ENCODE measurements around the gene IL5.

The IL5 gene

GRCh38 chr5:132547269-132547668 is 3.9 kb upstream of the IL5 start:
- Histone ChIP-seq H3K27ac (replicated peaks; ENCODE audit: low read length) (no peak overlapping the region), H3K36me3 (replicated peaks in 1 of 2; ENCODE audit: control insufficient read depth in 2 of 2, insufficient read depth in 2 of 2, low read length in 2 of 2) (no peaks in the 10 kb centered on the region), H2AK5ac (ENCODE audit: low read depth, low read length) (no peak overlapping the region), H4K8ac (ENCODE audit: low read depth, low read length) (no peak overlapping the region), H3K14ac (ENCODE audit: low read length) (no peak overlapping the region), H3K18ac (ENCODE audit: low read length) (no peak overlapping the region), H3K27me3 (ENCODE audit: control insufficient read depth in 3 of 3, insufficient read depth in 3 of 3, low read depth in 1 of 3, low read length in 3 of 3) (peaks cover 0 to 15% (median 0%) of the 10 kb centered on the region in 3 experiments), H2AFZ (ENCODE audit: low read length) (no peak overlapping the region), H3K4me2 (ENCODE audit: insufficient read depth, low read length, poor library complexity, severe bottlenecking) (no peak overlapping the region), H4K91ac (ENCODE audit: low read depth, low read length, poor library complexity) (no peak overlapping the region), H3K4ac (ENCODE audit: low read length) (no peak overlapping the region), H3K23ac (ENCODE audit: low read depth, low read length, poor library complexity) (no peak overlapping the region), H3K4me3 (ENCODE audit: low read length in 2 of 2) (no peak overlapping the region), H2BK120ac (ENCODE audit: low read depth, low read length) (no peak overlapping the region), H3K9me3 (replicated peaks in 1 of 2; ENCODE audit: control insufficient read depth in 2 of 2, insufficient read depth in 1 of 2, low read depth in 1 of 2, low read length in 2 of 2) (peaks cover 0 to 2% of the 10 kb centered on the region in 2 donors), H2BK5ac (ENCODE audit: low read length) (no peak overlapping the region), H3K4me1 (ENCODE audit: control insufficient read depth in 2 of 2, insufficient read depth in 1 of 2, low read depth in 1 of 2, low read length in 2 of 2) (no peaks in the 10 kb centered on the region), H3K79me1 (ENCODE audit: low read depth, low read length) (no peaks in the 10 kb centered on the region), H3K9ac (ENCODE audit: low read depth, low read length, poor library complexity) (no peak overlapping the region), H2BK12ac (ENCODE audit: low read length) (no peak overlapping the region), H2BK15ac (ENCODE audit: low read length) (no peak overlapping the region)
- WGBS, 2 donors (ENCODE audit: extremely low coverage in 2 of 2, insufficient read length in 2 of 2, insufficient replicate concordance in 1 of 2), result no CpG with 5 or more reads among the region's 2 CpGs
- no peak for DNase-seq (ENCODE audit: low spot score)

- Histone ChIP-seq H3K4ac (ENCODE audit: low read length) (no peak overlapping the region), H3K23ac (ENCODE audit: low read depth, low read length, poor library complexity) (no peak overlapping the region), H2AK5ac (ENCODE audit: low read depth, low read length) (no peak overlapping the region), H4K91ac (ENCODE audit: low read depth, low read length, poor library complexity) (no peak overlapping the region), H3K9ac (ENCODE audit: low read depth, low read length, poor library complexity) (no peak overlapping the region), H2BK120ac (ENCODE audit: low read depth, low read length) (no peak overlapping the region), H3K14ac (ENCODE audit: low read length) (no peak overlapping the region), H2BK15ac (ENCODE audit: low read length) (no peak overlapping the region), H3K4me2 (ENCODE audit: insufficient read depth, low read length, poor library complexity, severe bottlenecking) (no peak overlapping the region), H2BK12ac (ENCODE audit: low read length) (no peak overlapping the region), H3K9me3 (replicated peaks in 1 of 2; ENCODE audit: control insufficient read depth in 2 of 2, insufficient read depth in 1 of 2, low read depth in 1 of 2, low read length in 2 of 2) (peaks cover 0 to 2% of the 10 kb centered on the region in 2 donors), H3K27ac (replicated peaks; ENCODE audit: low read length) (no peak overlapping the region), H3K27me3 (ENCODE audit: control insufficient read depth in 3 of 3, insufficient read depth in 3 of 3, low read depth in 1 of 3, low read length in 3 of 3) (peaks cover 0 to 23% (median 0%) of the 10 kb centered on the region in 3 experiments), H3K36me3 (replicated peaks in 1 of 2; ENCODE audit: control insufficient read depth in 2 of 2, insufficient read depth in 2 of 2, low read length in 2 of 2) (no peaks in the 10 kb centered on the region), H2BK5ac (ENCODE audit: low read length) (no peak overlapping the region), H3K4me1 (ENCODE audit: control insufficient read depth in 2 of 2, insufficient read depth in 1 of 2, low read depth in 1 of 2, low read length in 2 of 2) (no peaks in the 10 kb centered on the region), H3K4me3 (ENCODE audit: low read length in 2 of 2) (no peak overlapping the region), H4K8ac (ENCODE audit: low read depth, low read length) (no peak overlapping the region), H3K18ac (ENCODE audit: low read length) (no peak overlapping the region), H2AFZ (ENCODE audit: low read length) (no peak overlapping the region), H3K79me1 (ENCODE audit: low read depth, low read length) (no peaks in the 10 kb centered on the region)
- no peak for DNase-seq (ENCODE audit: low spot score)
- no CpG with 5 or more reads among the region's 2 CpGs for WGBS, 2 donors (ENCODE audit: extremely low coverage in 2 of 2, insufficient read length in 2 of 2, insufficient replicate concordance in 1 of 2)
These were observed 2.8 kb upstream of the IL5 start for GRCh38 chr5:132546108-132546507.

- H3K27ac ChIP-seq (replicated peaks; ENCODE audit: low read length), result no peak overlapping the region
- H2BK12ac ChIP-seq (ENCODE audit: low read length), result no peak overlapping the region
- no peaks in the 10 kb centered on the region for H3K4me1 ChIP-seq (ENCODE audit: control insufficient read depth in 2 of 2, insufficient read depth in 1 of 2, low read depth in 1 of 2, low read length in 2 of 2)
- H3K4ac ChIP-seq (ENCODE audit: low read length), result no peak overlapping the region
- H2AK5ac ChIP-seq (ENCODE audit: low read depth, low read length), result no peak overlapping the region
- H2AFZ ChIP-seq (ENCODE audit: low read length), result peak overlapping the region; percentile 5
- no peak for DNase-seq (ENCODE audit: low spot score)
- no peak overlapping the region for H3K18ac ChIP-seq (ENCODE audit: low read length)
- peaks cover 0 to 4% of the 10 kb centered on the region in 2 donors for H3K9me3 ChIP-seq (replicated peaks in 1 of 2; ENCODE audit: control insufficient read depth in 2 of 2, insufficient read depth in 1 of 2, low read depth in 1 of 2, low read length in 2 of 2)
- no peak overlapping the region for H2BK120ac ChIP-seq (ENCODE audit: low read depth, low read length)
- H3K4me2 ChIP-seq (ENCODE audit: insufficient read depth, low read length, poor library complexity, severe bottlenecking), result no peak overlapping the region
- no peak overlapping the region for H4K91ac ChIP-seq (ENCODE audit: low read depth, low read length, poor library complexity)
- H3K79me1 ChIP-seq (ENCODE audit: low read depth, low read length), result no peaks in the 10 kb centered on the region
- no peak overlapping the region for H3K14ac ChIP-seq (ENCODE audit: low read length)
- no peak overlapping the region for H2BK15ac ChIP-seq (ENCODE audit: low read length)
- H3K4me3 ChIP-seq (ENCODE audit: low read length in 2 of 2), result peak overlapping the region in 1 of 2 donors; percentile 59
- no peak overlapping the region for H3K23ac ChIP-seq (ENCODE audit: low read depth, low read length, poor library complexity)
- no peak overlapping the region for H2BK5ac ChIP-seq (ENCODE audit: low read length)
- H3K27me3 ChIP-seq (ENCODE audit: control insufficient read depth in 3 of 3, insufficient read depth in 3 of 3, low read depth in 1 of 3, low read length in 3 of 3), result peaks cover 0 to 46% (median 0%) of the 10 kb centered on the region in 3 experiments
- no CpG with 5 or more reads among the region's 4 CpGs for WGBS, 2 donors (ENCODE audit: extremely low coverage in 2 of 2, insufficient read length in 2 of 2, insufficient replicate concordance in 1 of 2)
- H3K36me3 ChIP-seq (replicated peaks in 1 of 2; ENCODE audit: control insufficient read depth in 2 of 2, insufficient read depth in 2 of 2, low read length in 2 of 2), result no peaks in the 10 kb centered on the region
- H4K8ac ChIP-seq (ENCODE audit: low read depth, low read length), result no peak overlapping the region
- no peak overlapping the region for H3K9ac ChIP-seq (ENCODE audit: low read depth, low read length, poor library complexity)
These were observed 2.6 kb downstream of the IL5 start for GRCh38 chr5:132540764-132541163.

GRCh38 chr5:132540149-132540548 is 3.2 kb downstream of the IL5 start:
- Histone ChIP-seq H3K79me1 (ENCODE audit: low read depth, low read length) (no peaks in the 10 kb centered on the region), H4K8ac (ENCODE audit: low read depth, low read length) (no peak overlapping the region), H2AFZ (ENCODE audit: low read length) (peak overlapping the region; percentile 5), H3K4me1 (ENCODE audit: control insufficient read depth in 2 of 2, insufficient read depth in 1 of 2, low read depth in 1 of 2, low read length in 2 of 2) (no peaks in the 10 kb centered on the region), H3K18ac (ENCODE audit: low read length) (peak overlapping the region; percentile 31), H2BK5ac (ENCODE audit: low read length) (no peak overlapping the region), H3K36me3 (replicated peaks in 1 of 2; ENCODE audit: control insufficient read depth in 2 of 2, insufficient read depth in 2 of 2, low read length in 2 of 2) (no peaks in the 10 kb centered on the region), H3K14ac (ENCODE audit: low read length) (no peak overlapping the region), H3K9ac (ENCODE audit: low read depth, low read length, poor library complexity) (peak overlapping the region; percentile 63), H2BK12ac (ENCODE audit: low read length) (no peak overlapping the region), H3K27me3 (ENCODE audit: control insufficient read depth in 3 of 3, insufficient read depth in 3 of 3, low read depth in 1 of 3, low read length in 3 of 3) (peaks cover 0 to 46% (median 0%) of the 10 kb centered on the region in 3 experiments), H3K23ac (ENCODE audit: low read depth, low read length, poor library complexity) (no peak overlapping the region), H3K4ac (ENCODE audit: low read length) (no peak overlapping the region), H3K4me2 (ENCODE audit: insufficient read depth, low read length, poor library complexity, severe bottlenecking) (no peak overlapping the region), H3K27ac (replicated peaks; ENCODE audit: low read length) (no peak overlapping the region), H2BK120ac (ENCODE audit: low read depth, low read length) (no peak overlapping the region), H3K9me3 (replicated peaks in 1 of 2; ENCODE audit: control insufficient read depth in 2 of 2, insufficient read depth in 1 of 2, low read depth in 1 of 2, low read length in 2 of 2) (peaks cover 0 to 4% of the 10 kb centered on the region in 2 donors), H2BK15ac (ENCODE audit: low read length) (no peak overlapping the region), H2AK5ac (ENCODE audit: low read depth, low read length) (no peak overlapping the region), H3K4me3 (ENCODE audit: low read length in 2 of 2) (no peak overlapping the region), H4K91ac (ENCODE audit: low read depth, low read length, poor library complexity) (no peak overlapping the region)
- WGBS, 2 donors (ENCODE audit: extremely low coverage in 2 of 2, insufficient read length in 2 of 2, insufficient replicate concordance in 1 of 2), result no CpG with 5 or more reads among the region's 5 CpGs
- DNase-seq (ENCODE audit: low spot score), result no peak

Measured in neuronal stem cell (in vitro differentiated cells).